PFSK-1 (cell line): ENCODE measurements around the gene RNF5.

Experiments used
- FOXP2 ChIP-seq: optimal IDR thresholded peaks from 2 replicates; pipeline ENCODE3; 2011; ENCODE audit warnings: borderline replicate concordance, control low read depth, inconsistent platforms; ENCODE audit not compliant: insufficient read depth; ENCODE audit errors: extremely low read length, extremely low read depth
- POLR2AphosphoS5 ChIP-seq: IDR thresholded peaks from 2 replicates; pipeline ENCODE4 v1.6.1; 2012; ENCODE audit warnings: low read depth, mild to moderate bottlenecking, control low read depth, low read length, moderate library complexity
- SIN3A ChIP-seq: IDR thresholded peaks from 2 replicates; pipeline ENCODE4 v1.6.1; 2012; ENCODE audit warnings: mild to moderate bottlenecking, low read length, moderate library complexity, borderline replicate concordance; ENCODE audit not compliant: insufficient read depth
- TAF1 ChIP-seq: IDR thresholded peaks from 2 replicates; pipeline ENCODE4 v1.6.1; 2012; ENCODE audit warnings: low read length, control low read depth, borderline replicate concordance; ENCODE audit not compliant: insufficient read depth
- TF ChIP-seq, protein P1 (sequence below), 2 experiments: IDR thresholded peaks; 2 replicates each; pipeline versions ENCODE4 v1.6.1 to v1.8.0; 2011 to 2012; ENCODE audit warnings: low read depth in 2 of 2, low read length in 2 of 2, control low read depth in 1 of 2, inconsistent platforms in 1 of 2, mild to moderate bottlenecking in 1 of 2, moderate library complexity in 1 of 2; ENCODE audit not compliant: insufficient read depth in 1 of 2

RNF5 gene

GRCh38 chr6:32202186-32202585, 24.0 kb downstream of the RNF5 start:
- TF ChIP-seq, protein P1, sequence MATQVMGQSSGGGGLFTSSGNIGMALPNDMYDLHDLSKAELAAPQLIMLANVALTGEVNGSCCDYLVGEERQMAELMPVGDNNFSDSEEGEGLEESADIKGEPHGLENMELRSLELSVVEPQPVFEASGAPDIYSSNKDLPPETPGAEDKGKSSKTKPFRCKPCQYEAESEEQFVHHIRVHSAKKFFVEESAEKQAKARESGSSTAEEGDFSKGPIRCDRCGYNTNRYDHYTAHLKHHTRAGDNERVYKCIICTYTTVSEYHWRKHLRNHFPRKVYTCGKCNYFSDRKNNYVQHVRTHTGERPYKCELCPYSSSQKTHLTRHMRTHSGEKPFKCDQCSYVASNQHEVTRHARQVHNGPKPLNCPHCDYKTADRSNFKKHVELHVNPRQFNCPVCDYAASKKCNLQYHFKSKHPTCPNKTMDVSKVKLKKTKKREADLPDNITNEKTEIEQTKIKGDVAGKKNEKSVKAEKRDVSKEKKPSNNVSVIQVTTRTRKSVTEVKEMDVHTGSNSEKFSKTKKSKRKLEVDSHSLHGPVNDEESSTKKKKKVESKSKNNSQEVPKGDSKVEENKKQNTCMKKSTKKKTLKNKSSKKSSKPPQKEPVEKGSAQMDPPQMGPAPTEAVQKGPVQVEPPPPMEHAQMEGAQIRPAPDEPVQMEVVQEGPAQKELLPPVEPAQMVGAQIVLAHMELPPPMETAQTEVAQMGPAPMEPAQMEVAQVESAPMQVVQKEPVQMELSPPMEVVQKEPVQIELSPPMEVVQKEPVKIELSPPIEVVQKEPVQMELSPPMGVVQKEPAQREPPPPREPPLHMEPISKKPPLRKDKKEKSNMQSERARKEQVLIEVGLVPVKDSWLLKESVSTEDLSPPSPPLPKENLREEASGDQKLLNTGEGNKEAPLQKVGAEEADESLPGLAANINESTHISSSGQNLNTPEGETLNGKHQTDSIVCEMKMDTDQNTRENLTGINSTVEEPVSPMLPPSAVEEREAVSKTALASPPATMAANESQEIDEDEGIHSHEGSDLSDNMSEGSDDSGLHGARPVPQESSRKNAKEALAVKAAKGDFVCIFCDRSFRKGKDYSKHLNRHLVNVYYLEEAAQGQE (IDR thresholded peaks at IDR 0.05; ENCODE audit: insufficient read depth in 1 of 2, low read depth in 2 of 2, low read length in 2 of 2) = no peak
- TF ChIP-seq SIN3A (no peak), POLR2AphosphoS5 (no peak), FOXP2 (no peak), TAF1 (no peak)

DNA sequence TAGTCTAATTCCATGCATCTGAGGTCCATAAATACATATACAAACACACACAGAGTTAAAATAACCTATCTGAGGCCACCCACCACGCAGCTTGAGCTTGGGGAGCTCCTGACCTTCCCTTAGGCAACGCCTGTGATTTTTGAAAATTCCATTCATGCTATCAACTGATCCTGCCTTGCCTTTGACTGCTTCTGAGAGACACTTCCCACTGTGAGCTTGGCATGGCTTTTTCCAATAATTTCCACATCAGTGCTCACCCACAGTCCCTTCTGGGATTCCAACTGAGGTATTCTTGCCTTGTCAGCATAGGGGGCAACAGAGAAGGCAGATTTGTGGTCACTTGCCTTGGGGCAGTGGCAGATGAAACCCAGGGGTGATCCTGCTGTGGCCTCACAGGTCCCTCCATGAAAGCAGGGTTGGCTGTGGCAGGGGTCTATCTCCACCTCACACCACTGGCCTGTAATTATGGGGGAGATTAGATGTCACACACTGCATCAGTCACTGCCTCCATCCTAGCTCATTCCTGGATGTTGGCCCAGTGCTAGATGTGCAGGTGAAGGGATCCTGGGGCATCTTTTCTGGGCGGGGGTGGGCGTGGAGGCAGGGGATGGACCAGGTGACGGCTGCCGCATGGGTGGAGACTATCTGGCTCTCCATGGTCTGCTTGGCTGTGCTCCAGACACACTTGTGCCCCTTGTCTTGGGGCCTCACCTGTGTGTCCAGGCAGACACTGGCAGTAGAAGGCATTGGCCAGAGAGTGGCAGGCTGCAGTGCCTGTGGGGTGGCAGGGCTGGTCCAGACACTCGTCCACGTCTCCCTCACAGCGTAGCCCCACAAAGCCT, 25.4 kb downstream of the RNF5 start:
- TF ChIP-seq SIN3A = no peak

- TF ChIP-seq TAF1 (no peak), FOXP2 (no peak), POLR2AphosphoS5 (no peak)
- TF ChIP-seq, protein P1 (IDR thresholded peaks at IDR 0.05; ENCODE audit: insufficient read depth in 1 of 2, low read depth in 2 of 2, low read length in 2 of 2) = no peak
Observed at GRCh38 chr6:32204268-32204715, 26.1 kb downstream of the RNF5 start.

DNA sequence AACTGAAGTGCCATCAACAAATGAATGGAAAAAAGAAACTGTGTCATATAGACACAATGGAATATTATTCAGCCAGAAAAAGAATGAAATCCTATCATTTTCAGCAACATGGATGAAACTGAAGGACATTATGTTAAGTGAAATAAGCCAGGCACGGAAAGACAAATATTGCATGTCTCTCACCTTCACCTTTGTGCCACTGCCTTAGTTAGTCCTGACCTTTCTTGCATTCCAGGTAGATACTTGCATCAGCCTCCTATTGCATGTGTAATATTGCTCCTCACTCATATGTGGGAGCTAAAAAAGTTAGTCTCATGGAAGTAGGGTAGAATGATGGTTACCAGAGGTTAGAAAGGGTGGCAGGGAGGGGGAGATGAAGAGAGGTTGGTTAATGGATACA, 30.8 kb downstream of the RNF5 start:
- TF ChIP-seq SIN3A = no peak
- TF ChIP-seq, protein P1 (IDR thresholded peaks at IDR 0.05; ENCODE audit: insufficient read depth in 1 of 2, low read depth in 2 of 2, low read length in 2 of 2) = no peak
- TF ChIP-seq FOXP2 = no peak
- no peak for TF ChIP-seq TAF1
- no peak for TF ChIP-seq POLR2AphosphoS5

- TF ChIP-seq SIN3A (no peak), POLR2AphosphoS5 (no peak), TAF1 (no peak), FOXP2 (no peak)
- TF ChIP-seq, protein P1 (IDR thresholded peaks at IDR 0.05; ENCODE audit: insufficient read depth in 1 of 2, low read depth in 2 of 2, low read length in 2 of 2) = no peak
Observed at GRCh38 chr6:32210191-32210601, 32.0 kb downstream of the RNF5 start.
